Articular chondrocyte of knee joint (primary cell): ENCODE measurements around the gene FRMD4B. TPM values are rescaled to one million over a fixed set of nuclear protein-coding genes. Genes with fewer than 3 reads are reported as not detected.

ENCODE experiments used
- total RNA-seq: library from RNA; depleted of rRNA; stranded (reverse); fragments of >200 nt; gene quantifications from 2 replicates; pipeline ENCODE4 v1.2.3, GENCODE V29; 2012

FRMD4B gene
- 42.7 and 52.8 TPM in 2 replicates for total RNA-seq

GRCh38 chr3:69385723-69386555 is at the start of gene FRMD4B:
FRMD4B (minus strand) TSS chr3:69386088; CDS start chr3:69385989, 99 bp downstream.

GRCh38 chr3:69122403-69122802 is 263.5 kb downstream of the FRMD4B start, which contains the start of gene LMOD3:
LMOD3 (minus strand) TSS chr3:69122595; CDS start chr3:69122386, 209 bp downstream.

